GM18858 (cell line): ENCODE results near the gene AGL.
"Not testable (repeated sequence)": the region's sequence is repeated elsewhere in the genome, so short reads cannot be mapped to it uniquely, and the experiment has no call there.

Source experiments
- ATAC-seq: cut with Tn5 transposase; IDR thresholded peaks from one replicate; pipeline ENCODE4 v1.9.1; 2021; ENCODE audit not compliant: unreplicated experiment

Gene AGL

GRCh38 chr1:99936071-99936470 lies 85.9 kb downstream of the AGL start:
- no peak for ATAC-seq

DNA sequence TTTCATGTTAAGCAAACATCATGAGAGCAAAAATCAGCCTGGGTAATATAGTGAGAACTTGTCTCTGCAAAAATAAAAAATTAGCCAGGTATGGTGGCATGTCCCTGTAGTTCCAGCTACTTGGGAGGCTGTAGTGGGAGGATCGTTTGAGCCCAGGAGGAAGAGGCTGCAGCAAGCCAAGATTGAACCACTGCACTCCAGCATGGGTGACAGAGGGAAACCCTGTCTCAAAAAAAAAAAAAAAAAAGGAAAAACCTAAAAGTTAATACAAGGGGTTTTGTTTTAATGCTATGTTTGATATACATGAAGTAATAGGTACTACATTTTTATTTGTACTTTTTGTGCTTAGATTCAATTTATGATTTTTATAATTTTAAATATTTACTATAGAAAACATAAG lies 92.6 kb downstream of the AGL start:
- ATAC-seq, result no peak

DNA sequence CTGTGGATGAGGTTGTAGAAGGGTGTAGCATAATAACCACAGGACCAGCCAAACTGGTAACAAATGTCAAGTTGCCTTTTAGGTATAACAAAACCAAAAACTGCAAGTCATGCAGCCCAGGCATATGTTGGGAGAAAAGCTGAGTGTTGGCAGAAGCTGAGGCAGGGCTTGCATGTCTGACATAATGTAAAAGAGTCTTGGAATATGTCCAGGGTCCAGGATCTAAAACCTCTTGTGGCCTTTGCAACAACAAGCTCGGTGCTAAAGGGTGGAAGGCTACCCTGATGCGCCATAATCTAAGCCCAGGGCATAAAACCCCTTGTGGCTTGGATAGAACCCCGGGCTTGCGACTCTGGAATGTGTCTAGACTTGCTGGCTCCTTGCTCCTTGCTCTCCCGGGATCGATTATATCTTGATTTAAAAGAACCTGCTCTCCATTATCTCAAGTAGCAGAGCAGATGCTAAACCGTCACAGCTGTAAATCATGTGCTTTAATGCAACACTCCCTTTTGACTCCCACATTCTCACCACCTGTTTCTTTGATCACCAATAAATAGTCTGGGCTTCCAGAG lies 93.1 kb downstream of the AGL start:
- no peak for ATAC-seq

DNA sequence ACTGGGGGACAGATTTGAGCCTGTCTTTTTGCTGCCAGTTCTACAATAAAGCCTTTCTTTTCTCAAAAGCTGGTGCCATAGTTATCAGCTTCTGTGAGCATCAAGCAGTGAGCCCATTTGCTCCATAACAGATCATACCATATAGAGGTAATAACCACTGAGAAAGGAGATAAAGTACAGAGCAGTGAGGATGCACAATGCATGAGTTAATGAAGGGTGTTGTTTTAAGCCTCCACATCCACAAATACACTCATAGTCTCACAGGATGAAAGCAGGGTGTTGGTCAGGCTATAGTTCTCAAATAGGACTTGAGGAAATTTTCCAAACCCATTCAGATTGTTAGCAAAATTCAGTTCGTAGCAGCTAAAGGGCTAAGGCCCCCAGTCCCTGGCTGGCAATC lies 94.0 kb downstream of the AGL start:
- ATAC-seq, result no peak

GRCh38 chr1:99945174-99945573 lies 95.0 kb downstream of the AGL start:
- no peak for ATAC-seq

DNA sequence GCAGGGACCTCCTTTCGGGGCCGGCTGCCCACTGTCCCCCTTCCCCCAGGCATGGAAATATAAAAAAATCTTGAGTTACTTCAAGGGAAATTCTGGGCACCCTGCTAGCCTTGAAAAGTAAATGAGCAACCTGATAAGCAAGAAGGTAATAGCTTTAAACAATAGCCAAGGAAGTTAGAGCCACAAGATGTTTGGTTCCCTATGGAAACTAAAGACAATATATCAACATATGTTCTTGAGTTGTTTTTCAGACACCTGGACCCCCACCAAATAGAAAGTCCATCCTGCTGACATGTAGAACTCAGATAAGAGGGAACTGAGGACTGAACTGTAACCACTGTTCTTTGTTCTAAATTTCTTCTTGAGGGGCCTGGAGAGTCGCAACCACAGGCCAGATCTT lies 100.3 kb downstream of the AGL start:
- ATAC-seq, result no peak

GRCh38 chr1:99952522-99952921 lies 102.4 kb downstream of the AGL start:
- no peak for ATAC-seq

GRCh38 chr1:99955375-99955774 lies 105.2 kb downstream of the AGL start:
- no peak for ATAC-seq

DNA sequence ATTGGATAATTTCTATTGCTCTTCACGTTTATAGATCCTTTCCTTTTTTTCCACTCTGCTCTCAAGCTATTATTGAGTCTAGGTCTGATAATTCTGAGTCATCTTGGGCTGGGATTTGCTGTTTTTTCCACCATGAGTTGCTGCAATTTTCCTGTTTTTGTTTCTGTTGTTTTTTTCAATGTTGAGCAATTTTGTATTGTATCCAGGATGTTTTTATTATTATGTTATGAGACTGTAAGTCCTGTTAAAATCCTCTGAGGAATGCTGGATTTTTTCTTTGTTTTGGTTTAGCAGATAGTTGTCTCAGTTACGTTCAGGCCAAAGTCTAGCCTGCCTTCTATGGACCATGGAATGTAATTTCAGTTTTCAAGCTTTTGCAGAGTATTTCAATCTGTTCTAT lies 106.6 kb downstream of the AGL start:
- no peak for ATAC-seq

DNA sequence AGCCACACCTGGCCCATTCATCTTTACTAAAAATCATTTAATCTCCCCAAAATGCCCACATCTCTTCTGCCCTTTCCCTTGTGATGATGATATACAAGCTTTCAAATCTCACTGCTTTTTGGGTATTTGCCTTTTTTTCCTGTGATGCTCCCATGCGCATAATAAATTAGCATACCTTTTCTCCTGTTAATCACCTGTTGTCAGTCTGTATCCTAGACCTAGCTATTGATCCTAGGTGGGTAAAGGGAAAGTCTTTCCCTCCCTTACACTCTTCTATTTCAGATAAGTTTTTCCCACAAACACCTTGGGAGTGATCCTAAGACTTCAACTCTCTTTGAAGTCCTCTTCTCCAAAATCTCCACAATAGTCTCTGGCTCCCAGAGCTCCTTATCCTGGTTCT lies 107.7 kb downstream of the AGL start:
- ATAC-seq, result no peak

- not testable (repeated sequence) for ATAC-seq
Observed at GRCh38 chr1:99959189-99959705, 109.1 kb downstream of the AGL start.

DNA sequence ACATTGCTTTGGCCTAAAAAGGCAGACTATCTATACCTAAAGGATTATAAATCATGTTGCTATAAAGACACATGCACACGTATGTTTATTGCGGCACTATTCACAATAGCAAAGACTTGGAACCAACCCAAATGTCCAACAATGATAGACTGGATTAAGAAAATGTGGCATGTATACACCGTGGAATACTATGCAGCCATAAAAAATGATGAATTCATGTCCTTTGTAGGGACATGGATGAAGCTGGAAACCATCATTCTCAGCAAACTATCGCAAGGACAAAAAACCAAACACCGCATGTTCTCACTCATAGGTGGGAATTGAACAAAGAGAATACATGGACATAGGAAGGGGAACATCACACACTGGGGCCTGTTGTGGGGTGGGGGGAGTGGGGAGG lies 110.1 kb downstream of the AGL start:
- ATAC-seq, result not testable (repeated sequence)

- ATAC-seq, result no peak
Observed at GRCh38 chr1:99963041-99963795, 113.1 kb downstream of the AGL start.

GRCh38 chr1:99964806-99965205 lies 114.6 kb downstream of the AGL start:
- no peak for ATAC-seq

DNA sequence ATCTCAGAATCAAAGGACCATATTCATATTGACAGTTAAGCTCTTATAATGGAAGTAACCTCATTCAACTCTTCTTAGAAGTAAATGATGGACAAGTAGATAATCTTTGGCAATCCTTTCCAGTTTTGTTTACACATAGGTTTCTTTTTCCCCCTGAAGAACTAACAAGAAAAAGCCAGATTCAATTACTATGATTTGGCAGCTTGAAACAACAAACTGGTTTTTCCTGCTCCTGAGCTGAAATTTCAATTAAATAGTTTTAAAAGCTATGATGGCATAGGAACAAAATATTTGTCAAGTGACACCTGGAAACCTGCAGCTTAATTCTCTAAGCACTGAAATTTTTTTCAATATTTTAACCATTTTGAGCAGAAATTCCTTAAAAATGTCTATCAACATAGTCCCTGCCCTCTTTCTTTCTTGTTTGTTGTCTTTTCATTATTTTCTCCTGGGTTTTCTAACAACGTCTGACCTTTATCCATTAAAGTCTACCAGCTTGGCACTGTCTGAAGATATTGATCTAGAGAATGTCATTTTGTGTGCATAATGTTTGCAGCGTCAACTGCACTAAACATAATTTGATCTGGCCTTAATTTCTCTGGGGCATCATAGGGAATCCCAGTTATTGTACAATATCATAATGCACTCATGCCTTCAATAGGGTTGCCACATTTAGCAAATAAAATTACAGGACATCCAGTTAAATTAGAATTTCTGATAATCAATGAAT lies 115.7 kb downstream of the AGL start:
- no peak for ATAC-seq

- ATAC-seq, result no peak
Observed at GRCh38 chr1:99968214-99968613, 118.1 kb downstream of the AGL start.

GRCh38 chr1:99969260-99969728 lies 119.1 kb downstream of the AGL start:
- ATAC-seq, result peak; percentile 14

DNA sequence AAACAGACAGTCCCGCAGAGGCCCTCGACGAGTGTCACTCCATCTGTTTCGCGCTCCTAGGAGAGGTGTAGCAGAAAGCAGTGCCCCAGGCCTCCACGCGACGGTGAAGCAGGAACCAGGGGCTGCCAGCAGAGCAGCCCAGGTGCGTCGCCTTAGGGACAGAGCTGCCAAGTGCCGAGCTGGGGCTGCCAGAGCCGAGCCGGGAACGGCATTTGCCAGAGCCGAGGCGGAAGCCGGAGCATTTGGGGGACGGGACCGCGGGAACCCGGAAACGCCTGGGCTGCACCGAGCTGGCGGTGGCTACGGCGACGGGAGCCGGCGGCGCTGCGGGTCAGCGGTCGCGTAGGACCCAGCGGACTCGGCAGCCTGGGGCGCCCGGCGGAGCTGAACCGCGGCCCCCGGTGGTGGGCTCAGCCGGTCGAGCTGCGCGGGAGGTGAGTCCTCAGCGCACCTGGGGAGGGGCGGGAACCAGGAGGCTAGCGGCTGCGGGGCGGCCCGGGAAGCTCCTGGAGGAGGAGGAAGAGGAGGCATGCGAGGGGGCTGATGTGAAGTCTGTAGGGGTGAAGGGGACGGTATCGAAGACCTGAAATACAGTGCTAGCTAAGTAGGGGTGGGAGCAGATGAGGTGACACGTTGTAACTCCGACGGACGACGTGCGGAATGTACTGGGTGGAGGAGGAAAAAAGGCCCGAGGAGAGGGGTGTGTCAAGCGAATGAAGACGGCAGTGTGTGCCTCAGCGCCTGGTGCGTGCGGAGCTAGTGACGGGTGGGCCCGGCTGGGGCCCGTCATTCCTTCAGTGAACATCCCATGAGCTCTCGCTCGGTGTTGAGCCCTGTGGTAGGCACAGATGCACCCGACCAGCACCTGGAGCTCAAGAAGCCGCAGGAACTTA lies 119.8 kb downstream of the AGL start, which contains the start of gene SLC35A3:
Gene SLC35A3, plus strand, starts transcription at position 268 of the 893 bp plus-strand sequence. CDS start 23,559 bp downstream, outside the sequence.
- ATAC-seq, result peak; percentile 85

DNA sequence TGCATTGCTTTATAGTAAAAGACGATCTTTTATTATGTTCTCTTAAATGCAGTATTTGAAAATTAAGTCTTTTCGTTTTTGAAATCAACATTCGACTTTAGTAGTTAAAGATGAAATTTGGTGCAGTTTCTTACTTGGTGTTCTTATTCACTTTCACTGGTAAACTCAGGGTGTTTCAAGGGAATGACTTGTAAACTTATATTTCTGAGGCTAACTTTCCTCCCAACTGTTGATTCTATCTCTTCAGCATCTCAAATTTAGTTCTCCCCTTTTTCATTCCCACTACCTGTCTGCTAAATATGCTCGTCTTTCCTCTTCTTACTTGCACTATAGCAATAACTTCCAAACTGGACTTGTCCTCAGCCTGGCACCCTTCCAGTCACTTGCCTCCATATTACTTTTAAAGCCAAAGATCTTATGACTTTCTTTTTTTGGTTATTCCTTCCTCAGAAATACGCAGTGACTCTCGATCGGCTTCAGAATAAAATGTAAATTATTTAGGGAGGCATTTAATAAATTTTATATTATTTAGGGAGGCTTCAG lies 120.6 kb downstream of the AGL start:
- ATAC-seq, result no peak

GRCh38 chr1:99972066-99972465 lies 121.9 kb downstream of the AGL start:
- not testable (repeated sequence) for ATAC-seq
